Epithelial cell of prostate (primary cell): ENCODE data around the gene GSTM1.
"Not testable (repeated sequence)": the region's sequence is repeated elsewhere in the genome, so short reads cannot be mapped to it uniquely, and the experiment has no call there.

Experiments used
- DNase-seq: peaks from one replicate; pipeline ENCODE4 v3.0.0-alpha.2; 2011; ENCODE audit warnings: low read depth, low spot score
- H3K27ac ChIP-seq: fragments of 450-650 bp; 2 replicates; pipeline ENCODE4 v1.5.1; 2017; ENCODE audit warnings: mild to moderate bottlenecking

Gene GSTM1

GRCh38 chr1:109659145-109659544 lies 28.5 kb upstream of the GSTM1 start:
- DNase-seq, result no peak
- H3K27ac ChIP-seq, result no peak overlapping the region

- no peak overlapping the region for H3K27ac ChIP-seq
- DNase-seq, result no peak
Observed at GRCh38 chr1:109659997-109660690, 27.5 kb upstream of the GSTM1 start.

- H3K27ac ChIP-seq, DNase-seq: not testable (repeated sequence)
Observed at GRCh38 chr1:109660691-109661026, 27.0 kb upstream of the GSTM1 start.

- DNase-seq, result no peak
Observed at GRCh38 chr1:109661391-109661790, 26.2 kb upstream of the GSTM1 start.

GRCh38 chr1:109664671-109665070 lies 22.9 kb upstream of the GSTM1 start:
- no peak overlapping the region for H3K27ac ChIP-seq
- DNase-seq, result no peak

More at GRCh38 chr1:109661391-109661790, 26.2 kb upstream of the GSTM1 start:
- no peak overlapping the region for H3K27ac ChIP-seq

- no peak within 1 kb of the TSS for H3K27ac ChIP-seq
- DNase-seq, result no peak
Observed at GRCh38 chr1:109667452-109668122, 20.0 kb upstream of the GSTM1 start, which contains the start of gene GSTM2. Gene GSTM2, plus strand, starts transcription at chr1:109668057. Its CDS starts 59 bp downstream, at chr1:109668116.

GRCh38 chr1:109668123-109668775 lies 19.4 kb upstream of the GSTM1 start:
- DNase-seq, result no peak
- no peak overlapping the region for H3K27ac ChIP-seq

- no peak overlapping the region for H3K27ac ChIP-seq
- DNase-seq, result no peak
Observed at GRCh38 chr1:109669246-109669948, 18.2 kb upstream of the GSTM1 start.

- DNase-seq, H3K27ac ChIP-seq: not testable (repeated sequence)
Observed at GRCh38 chr1:109669949-109670302, 17.7 kb upstream of the GSTM1 start.

- H3K27ac ChIP-seq, result no peak overlapping the region
- DNase-seq, result no peak
Observed at GRCh38 chr1:109671067-109671466, 16.6 kb upstream of the GSTM1 start.

GRCh38 chr1:109673861-109674260 lies 13.8 kb upstream of the GSTM1 start:
- H3K27ac ChIP-seq, result not testable (repeated sequence)

GRCh38 chr1:109676683-109677381 lies 10.8 kb upstream of the GSTM1 start:
- not testable (repeated sequence) for H3K27ac ChIP-seq, DNase-seq

More at GRCh38 chr1:109673861-109674260, 13.8 kb upstream of the GSTM1 start:
- not testable (repeated sequence) for DNase-seq

GRCh38 chr1:109677459-109677858 lies 10.2 kb upstream of the GSTM1 start:
- DNase-seq, result no peak
- H3K27ac ChIP-seq, result no peak overlapping the region

- DNase-seq, H3K27ac ChIP-seq: not testable (repeated sequence)
Observed at GRCh38 chr1:109678637-109679036, 9.0 kb upstream of the GSTM1 start.

GRCh38 chr1:109684777-109685176 lies 2.8 kb upstream of the GSTM1 start:
- not testable (repeated sequence) for DNase-seq, H3K27ac ChIP-seq

GRCh38 chr1:109685399-109685798 lies 2.2 kb upstream of the GSTM1 start:
- not testable (repeated sequence) for DNase-seq, H3K27ac ChIP-seq

GRCh38 chr1:109685890-109686289 lies 1.7 kb upstream of the GSTM1 start:
- not testable (repeated sequence) for DNase-seq

GRCh38 chr1:109687109-109687508 lies 508 bp upstream of the GSTM1 start:
- DNase-seq, H3K27ac ChIP-seq: not testable (repeated sequence)

More at GRCh38 chr1:109685890-109686289, 1.7 kb upstream of the GSTM1 start:
- not testable (repeated sequence) for H3K27ac ChIP-seq

- H3K27ac ChIP-seq, result no peak overlapping the region
- no peak for DNase-seq
Observed at GRCh38 chr1:109689844-109690405, 2.3 kb downstream of the GSTM1 start.

GRCh38 chr1:109691759-109692158 lies 4.1 kb downstream of the GSTM1 start:
- no peak overlapping the region for H3K27ac ChIP-seq
- DNase-seq, result no peak
